A549 (cell line): Measurements from ENCODE around the gene ZIC2. TPM values are rescaled to one million over a fixed set of nuclear protein-coding genes. Genes with fewer than 3 reads are reported as not detected.

ENCODE experiments used
- ATAC-seq, 2 experiments: fragments of 200-7000 bp in 1 of 2; fragments of >200 bp in 1 of 2; cut with Nextera tagmentation in 1 of 2; cut with Tn5 transposase in 1 of 2; 3 replicates each; pipeline versions ENCODE4 v1.8.0 to v1.9.1; 2018 to 2020; ENCODE audit warnings: mild to moderate bottlenecking in 1 of 2, moderate library complexity in 1 of 2
- CTCF ChIA-PET: fragments of 300-600 bp; sonication (Branson Sonifier 250); formaldehyde crosslinking; extraction: SDS; loops from one replicate; lab custom pipeline; 2021; ENCODE audit warnings: antibody characterized with exemption, inconsistent platforms; lab: Yijun Ruan, JAX
- POLR2A ChIA-PET: fragments of 350-600 bp; formaldehyde crosslinking; extraction: SDS; loops from one replicate; lab custom pipeline; 2021; ENCODE audit warnings: antibody characterized with exemption, inconsistent platforms; lab: Yijun Ruan, JAX
- DNase-seq, 2 experiments: peaks; one replicate each; pipeline versions ENCODE4 v3.0.0 to v3.0.0-alpha.2; 2011 to 2016; ENCODE audit warnings: low read depth in 1 of 2, low spot score in 1 of 2
- FAIRE-seq: peaks from 2 replicates; lab custom pipeline; 2011; peaks lifted over from hg19 to GRCh38; lab: Jason Lieb, UNC
- H3K27ac ChIP-seq, 2 experiments: fragments of >200 bp; sonication (Bioruptor Twin); formaldehyde crosslinking; 3 replicates each; pipeline ENCODE4 v1.5.1; 2016 to 2017
- H3K4me1 ChIP-seq: fragments of >200 bp; sonication (Bioruptor Twin); formaldehyde crosslinking; 3 replicates; pipeline ENCODE4 v1.6.1; 2016
- H3K4me2 ChIP-seq: fragments of >200 bp; sonication (Bioruptor Twin); formaldehyde crosslinking; 3 replicates; pipeline ENCODE4 v1.6.1; 2016
- H3K4me3 ChIP-seq: fragments of >200 bp; sonication (Bioruptor Twin); formaldehyde crosslinking; 3 replicates; pipeline ENCODE4 v1.5.1; 2016
- H3K9me3 ChIP-seq: fragments of >200 bp; sonication (Bioruptor Twin); formaldehyde crosslinking; 3 replicates; pipeline ENCODE4 v1.6.1; 2016
- ATOH8 ChIP-seq: fragments of 250-450 bp; sonication (Bioruptor Pico); IDR thresholded peaks from 2 replicates; pipeline ENCODE4 v1.5.0; 2020; ENCODE audit warnings: low read depth, mild to moderate bottlenecking, moderate library complexity
- BHLHE40 ChIP-seq: IDR thresholded peaks from 2 replicates; pipeline ENCODE4 v1.6.1; 2012; ENCODE audit warnings: low read depth, low read length, inconsistent platforms
- CBX2 ChIP-seq: fragments of 200-600 bp; sonication (generic); IDR thresholded peaks from 2 replicates; pipeline ENCODE4 v1.6.1; 2016; ENCODE audit warnings: low read depth, mild to moderate bottlenecking, borderline replicate concordance
- CBX8 ChIP-seq: fragments of 200-600 bp; sonication (generic); IDR thresholded peaks from 2 replicates; pipeline ENCODE4 v1.6.1; 2016
- CEBPB ChIP-seq, 2 experiments: fragments of >200 bp in 1 of 2; sonication (Bioruptor Twin) in 1 of 2; formaldehyde crosslinking in 1 of 2; IDR thresholded peaks; 2 replicates each; pipeline ENCODE4 v1.6.1; 2012 to 2016
- CHD2 ChIP-seq: fragments of 150-350 bp; IDR thresholded peaks from 2 replicates; pipeline ENCODE4 v1.6.1; 2014; ENCODE audit warnings: low read length; ENCODE audit not compliant: partially characterized antibody
- CHD4 ChIP-seq: fragments of 200-600 bp; sonication (generic); IDR thresholded peaks from 2 replicates; pipeline ENCODE4 v1.6.1; 2016; ENCODE audit warnings: antibody characterized with exemption, mild to moderate bottlenecking, borderline replicate concordance
- CTCF ChIP-seq: fragments of >200 bp; sonication (Bioruptor Twin); formaldehyde crosslinking; IDR thresholded peaks from 3 replicates; pipeline ENCODE4 v1.5.1; 2016
- EHMT2 ChIP-seq: fragments of 200-600 bp; sonication (generic); IDR thresholded peaks from 2 replicates; pipeline ENCODE4 v1.6.1; 2016; ENCODE audit warnings: antibody characterized with exemption, low read depth, mild to moderate bottlenecking, moderate library complexity
- ESRRA ChIP-seq: fragments of 150-350 bp; IDR thresholded peaks from 2 replicates; pipeline ENCODE4 v1.6.1; 2014; ENCODE audit warnings: mild to moderate bottlenecking, low read length, borderline replicate concordance
- GATA3 ChIP-seq: IDR thresholded peaks from 2 replicates; pipeline ENCODE4 v1.6.1; 2012; ENCODE audit warnings: borderline replicate concordance
- HDAC2 ChIP-seq: fragments of 200-600 bp; sonication (generic); IDR thresholded peaks from 2 replicates; pipeline ENCODE4 v1.6.1; 2016
- HEYL ChIP-seq: fragments of 250-450 bp; sonication (Bioruptor Pico); IDR thresholded peaks from 2 replicates; pipeline ENCODE4 v1.8.0; 2021; ENCODE audit warnings: mild to moderate bottlenecking, moderate library complexity
- HOXA7 ChIP-seq: fragments of 250-450 bp; sonication (Bioruptor Pico); IDR thresholded peaks from 2 replicates; pipeline ENCODE4 v1.5.0; 2020; ENCODE audit warnings: mild to moderate bottlenecking, moderate library complexity
- JUN ChIP-seq, 2 experiments: fragments of >200 bp; sonication (Bioruptor Twin); formaldehyde crosslinking; IDR thresholded peaks; 2 replicates in 1 of 2; 3 replicates in 1 of 2; pipeline ENCODE4 v1.6.1; 2016 to 2017
- JUNB ChIP-seq: fragments of >200 bp; sonication (Bioruptor Twin); formaldehyde crosslinking; IDR thresholded peaks from 2 replicates; pipeline ENCODE4 v1.6.1; 2016
- KDM1A ChIP-seq: fragments of 200-600 bp; sonication (generic); IDR thresholded peaks from 2 replicates; pipeline ENCODE4 v1.6.1; 2016; ENCODE audit warnings: low read depth, mild to moderate bottlenecking
- MAFK ChIP-seq: fragments of 450-650 bp; IDR thresholded peaks from 2 replicates; pipeline ENCODE4 v1.6.1; 2014; ENCODE audit not compliant: partially characterized antibody
- MYC ChIP-seq: IDR thresholded peaks from 2 replicates; pipeline ENCODE4 v1.6.1; 2012; ENCODE audit warnings: mild to moderate bottlenecking, inconsistent platforms, low read length, improper control_type of control experiment, borderline replicate concordance
- NPAS2 ChIP-seq: fragments of 250-450 bp; sonication (Bioruptor Pico); IDR thresholded peaks from 2 replicates; pipeline ENCODE4 v1.8.0; 2022; ENCODE audit warnings: mild to moderate bottlenecking, moderate library complexity, borderline replicate concordance
- NR3C1 ChIP-seq: fragments of >200 bp; sonication (Bioruptor Twin); formaldehyde crosslinking; IDR thresholded peaks from 3 replicates; pipeline ENCODE4 v1.6.1; 2017
- PHF8 ChIP-seq: fragments of 200-600 bp; sonication (generic); IDR thresholded peaks from 2 replicates; pipeline ENCODE4 v1.6.1; 2016; ENCODE audit warnings: low read depth, mild to moderate bottlenecking, antibody characterized with exemption, moderate library complexity, borderline replicate concordance
- POLR2AphosphoS2 ChIP-seq: conservative IDR thresholded peaks from 2 replicates; pipeline ENCODE4 v1.6.1; 2012; ENCODE audit warnings: low read length, improper control_type of control experiment, inconsistent platforms
- RARB ChIP-seq: fragments of 250-450 bp; sonication (Bioruptor Pico); IDR thresholded peaks from 2 replicates; pipeline ENCODE4 v1.8.0; 2021; ENCODE audit warnings: mild to moderate bottlenecking, moderate library complexity
- REST ChIP-seq: fragments of 200-600 bp; sonication (generic); IDR thresholded peaks from 2 replicates; pipeline ENCODE4 v1.6.1; 2016; ENCODE audit warnings: antibody characterized with exemption, mild to moderate bottlenecking, moderate library complexity
- RNF2 ChIP-seq: fragments of 200-600 bp; sonication (generic); IDR thresholded peaks from 2 replicates; pipeline ENCODE4 v1.6.1; 2016; ENCODE audit warnings: low read depth, mild to moderate bottlenecking, antibody characterized with exemption, moderate library complexity, borderline replicate concordance
- SMC3 ChIP-seq: fragments of >200 bp; sonication (Bioruptor Twin); formaldehyde crosslinking; IDR thresholded peaks from 3 replicates; pipeline ENCODE4 v1.6.1; 2018; ENCODE audit warnings: inconsistent platforms
- ZFP36 ChIP-seq: fragments of 450-650 bp; IDR thresholded peaks from 2 replicates; pipeline ENCODE4 v1.6.1; 2014; ENCODE audit warnings: borderline replicate concordance; ENCODE audit not compliant: partially characterized antibody
- ZNF302 ChIP-seq: fragments of 250-450 bp; sonication (Bioruptor Pico); IDR thresholded peaks from 2 replicates; pipeline ENCODE4 v1.9.0; 2021; ENCODE audit warnings: inconsistent platforms, mild to moderate bottlenecking, moderate library complexity
- WGBS: methylation state at CpG from one replicate; pipeline ENCODE4 v1.1.6; 2017; ENCODE audit errors: missing lambda C conversion rate; 5-methylcytosine and 5-hydroxymethylcytosine counted together
- polyA plus RNA-seq, 4 experiments: library from polyadenylated mRNA; depleted of rRNA in 3 of 4; stranded (reverse); fragments of >200 nt; fragmentation: RNase III in 1 of 4; extraction: RNeasy Plus Mini Kit Qiagen cat#74134 plus additional on column Dnase treatment in 1 of 4; gene quantifications; 2 replicates in 3 of 4; 3 replicates in 1 of 4; pipeline ENCODE4 v1.2.3, GENCODE V29; 2011 to 2017

ZIC2 gene
- polyA plus RNA-seq, 2 of the 4 experiments (the other 2 are of a cell fraction): 2.1 to 10.3 TPM

- WGBS: 57% methylated on average over 21 of the region's 21 CpGs
- POLR2A ChIA-PET: no interaction called here
- Histone ChIP-seq H3K27ac (no peak overlapping the region), H3K4me2 (peak overlapping the region; percentile 53; the same call in 2 of the 3 replicates), H3K4me3 (peak overlapping the region; percentile 33; the same call in 2 of the 3 replicates), H3K4me1 (peaks cover 11% of the 10 kb centered on the region), H3K9me3 (no peaks in the 10 kb centered on the region)
- TF ChIP-seq CBX8: peak; percentile 99
- no peak for TF ChIP-seq CHD4
- TF ChIP-seq ZFP36: peak; percentile 68
- peak; percentile 100 for TF ChIP-seq RNF2
- TF ChIP-seq PHF8: no peak
- ATAC-seq (no peak), FAIRE-seq (no peak), DNase-seq (no peak)
- CTCF ChIA-PET: no interaction called here
Observed at GRCh38 chr13:99995589-99996380, 14.2 kb downstream of the ZIC2 start.

- Histone ChIP-seq H3K4me1 (peaks cover 11% of the 10 kb centered on the region), H3K9me3 (no peaks in the 10 kb centered on the region), H3K4me2 (no peak overlapping the region), H3K4me3 (no peak overlapping the region), H3K27ac (no peak overlapping the region)
- ATAC-seq: no peak
- FAIRE-seq: no peak
- TF ChIP-seq CBX2 (no peak), NPAS2 (CRISPR knock-in tag) (no peak), KDM1A (no peak), POLR2AphosphoS2 (no peak), CTCF (no peak), JUN (IDR thresholded peaks at IDR 0.05) (no peak), ZFP36 (no peak), CEBPB (IDR thresholded peaks at IDR 0.05) (no peak), HEYL (CRISPR knock-in tag) (no peak), MAFK (no peak), HDAC2 (no peak), ZNF302 (CRISPR knock-in tag) (no peak)
- ChIA-PET POLR2A (no interaction called here), CTCF (no interaction called here)
- WGBS: 87% methylated on average over 8 of the region's 8 CpGs
- DNase-seq: no peak
Observed at GRCh38 chr13:99996381-99996973, 14.9 kb downstream of the ZIC2 start.

- H3K4me3 ChIP-seq: no peak overlapping the region
- DNase-seq (no peak), FAIRE-seq (no peak), ATAC-seq (no peak)
- H3K4me2 ChIP-seq: no peak overlapping the region
- H3K27ac ChIP-seq: no peak overlapping the region
- H3K9me3 ChIP-seq: no peaks in the 10 kb centered on the region
- ChIA-PET CTCF (no interaction called here), POLR2A (interaction anchor here (0.9 kb wide), 1 partner anchor 91 kb away, joined by 3 read pairs; the partner anchor contains the start of gene PCCA)
- WGBS: 94% methylated on average over 18 of the region's 40 CpGs
- H3K4me1 ChIP-seq: peaks cover 7% of the 10 kb centered on the region
- TF ChIP-seq GATA3: no peak
- TF ChIP-seq ATOH8 (CRISPR knock-in tag): no peak
- TF ChIP-seq EHMT2: no peak
- no peak for TF ChIP-seq BHLHE40
- TF ChIP-seq MYC: no peak
- TF ChIP-seq REST: no peak
- TF ChIP-seq SMC3: no peak
- TF ChIP-seq RARB (CRISPR knock-in tag): no peak
- TF ChIP-seq NR3C1: no peak
- no peak for TF ChIP-seq CHD2
- no peak for TF ChIP-seq JUNB
- TF ChIP-seq HOXA7 (CRISPR knock-in tag): no peak
- no peak for TF ChIP-seq ESRRA
Observed at GRCh38 chr13:99997702-99998214, 16.2 kb downstream of the ZIC2 start.
